CD4-positive, alpha-beta T cell (primary cell): ENCODE measurements around the gene FNBP1. TPM values are rescaled to one million over a fixed set of nuclear protein-coding genes. Genes with fewer than 3 reads are reported as not detected.
A peak's percentile ranks its signal among the peaks of the same experiment; 100 is the strongest.

ENCODE experiments used
- ATAC-seq: fragments of 200-7000 bp; cut with Tn5 transposase; one replicate; pipeline ENCODE4 v1.10.0; 2022; ENCODE audit warnings: mild to moderate bottlenecking; ENCODE audit not compliant: poor library complexity
- CTCF ChIA-PET: fragments of 350-600 bp; sonication (Branson Sonifier 250); formaldehyde crosslinking; loops from one replicate; lab custom pipeline; 2021; ENCODE audit warnings: antibody characterized with exemption, inconsistent platforms; lab: Charles Lee
- POLR2A ChIA-PET: fragments of 350-600 bp; sonication (Branson Sonifier 250); formaldehyde crosslinking; loops from one replicate; lab custom pipeline; 2021; ENCODE audit warnings: antibody characterized with exemption, inconsistent platforms; lab: Charles Lee
- DNase-seq, 14 experiments: peaks; one replicate each; pipeline ENCODE4 v3.0.0-alpha.2; 2013 to 2020; ENCODE audit warnings: mixed read lengths in 2 of 14
- H3K27ac ChIP-seq, 2 donors: one replicate each; pipeline versions ENCODE4 v1.5.1 to v1.7.0; 2013; ENCODE audit warnings: low read length in 2 of 2, low read depth in 1 of 2, mild to moderate bottlenecking in 1 of 2
- H3K27me3 ChIP-seq, 2 experiments: 1 replicate in 1 of 2; 2 replicates in 1 of 2; pipeline versions ENCODE4 v1.6.1 to v1.7.0; 2013; ENCODE audit warnings: low read length in 2 of 2, control low read depth in 1 of 2, mild to moderate bottlenecking in 1 of 2, moderate library complexity in 1 of 2; ENCODE audit not compliant: insufficient read depth in 2 of 2, control insufficient read depth in 1 of 2
- H3K36me3 ChIP-seq: one replicate; pipeline ENCODE4 v1.6.1; 2013; ENCODE audit warnings: low read length, control low read depth; ENCODE audit not compliant: insufficient read depth
- H3K4me1 ChIP-seq: one replicate; pipeline ENCODE4 v1.6.1; 2013; ENCODE audit warnings: low read length, control low read depth; ENCODE audit not compliant: insufficient read depth
- H3K4me3 ChIP-seq: one replicate; pipeline ENCODE4 v1.5.1; 2013; ENCODE audit warnings: mild to moderate bottlenecking, low read length, moderate library complexity
- H3K9me3 ChIP-seq, 2 experiments: 1 replicate in 1 of 2; 2 replicates in 1 of 2; pipeline versions ENCODE4 v1.6.1 to v1.7.0; 2013; ENCODE audit warnings: low read length in 2 of 2, mild to moderate bottlenecking in 2 of 2, control low read depth in 1 of 2, moderate library complexity in 1 of 2; ENCODE audit not compliant: control insufficient read depth in 1 of 2, insufficient read depth in 1 of 2
- H3K27ac Mint-ChIP-seq: one replicate; pipeline ENCODE4 v1.8.0; 2020; ENCODE audit warnings: mixed read lengths
- H3K27me3 Mint-ChIP-seq: one replicate; pipeline ENCODE4 v1.8.0; 2021; ENCODE audit warnings: mixed read lengths
- H3K36me3 Mint-ChIP-seq: one replicate; pipeline ENCODE4 v1.8.0; 2021; ENCODE audit warnings: low read depth, mixed read lengths
- H3K4me1 Mint-ChIP-seq: one replicate; pipeline ENCODE4 v1.8.0; 2021; ENCODE audit warnings: low read depth, mixed read lengths
- H3K4me3 Mint-ChIP-seq: one replicate; pipeline ENCODE4 v1.8.0; 2020; ENCODE audit warnings: mild to moderate bottlenecking, mixed read lengths
- H3K9me3 Mint-ChIP-seq: one replicate; pipeline ENCODE4 v1.8.0; 2020; ENCODE audit warnings: mixed read lengths
- CTCF ChIP-seq: fragments of 200-600 bp; IDR thresholded peaks from one replicate; pipeline ENCODE4 v1.8.0; 2022; ENCODE audit warnings: antibody characterized with exemption, mild to moderate bottlenecking
- intact Hi-C, 2 experiments: fragments of 100-400 bp; cut with DNase I in 1 of 2; cut with micrococcal nuclease in 1 of 2; formaldehyde crosslinking; loops; one replicate each; pipeline versions ENCODE4 v1.15.1 to v1.9.0; 2023 to 2025; cut with DNase I, micrococcal nuclease
- total RNA-seq, 174 experiments: library from RNA in 2 of 174; stranded (reverse) in 2 of 174; gene quantifications; one replicate each; pipeline ENCODE4 v1.2.3 and lab custom pipeline; 2021 to 2026

FNBP1 gene
- total RNA-seq, 2 experiments from 2014 or later = 166 to 181 TPM

GRCh38 chr9:129868872-129869486 is 174.0 kb downstream of the FNBP1 start:
- Mint-ChIP-seq H3K4me3 (peak overlapping the region; percentile 59), H3K9me3 (no peaks in the 10 kb centered on the region), H3K4me1 (peaks cover 75% of the 10 kb centered on the region), H3K27ac (peak overlapping the region; percentile 86), H3K36me3 (peaks cover 66% of the 10 kb centered on the region), H3K27me3 (no peaks in the 10 kb centered on the region)
- Histone ChIP-seq H3K4me3 (peak overlapping the region; percentile 40), H3K27me3 (no peaks in the 10 kb centered on the region), H3K27ac (peak overlapping the region; percentile 93 to 96), H3K9me3 (no peaks in the 10 kb centered on the region), H3K36me3 (peaks cover 47% of the 10 kb centered on the region), H3K4me1 (peaks cover 94% of the 10 kb centered on the region)
- TF ChIP-seq CTCF = no peak
- CTCF ChIA-PET = interaction anchor here (0.7 to 2.1 kb wide), 6 partner anchors 16 to 136 kb away, joined by 3 to 8 read pairs (median 6); partner anchors contain the start of genes C9orf78 and USP20
- intact Hi-C loops = loop anchor here (1.0 to 5.0 kb wide), 5 partner anchors 16 to 47 kb away; partner anchors contain the start of genes C9orf78 (in 1 of the 2), TOR1A (in 1 of the 2) and USP20 (in 1 of the 2)
- POLR2A ChIA-PET = interaction anchor here (0.7 to 3.5 kb wide), 14 partner anchors 10 to 184 kb away, joined by 3 to 33 read pairs (median 6); partner anchors contain the start of genes C9orf78 and USP20
- peak; percentile 87 for ATAC-seq
- DNase-seq = peak; percentile 85 to 98 (median 92)

- Mint-ChIP-seq H3K4me1 (peaks cover 77% of the 10 kb centered on the region), H3K36me3 (peaks cover 65% of the 10 kb centered on the region), H3K27me3 (no peaks in the 10 kb centered on the region), H3K27ac (peak overlapping the region; percentile 86), H3K4me3 (peak overlapping the region; percentile 59), H3K9me3 (no peaks in the 10 kb centered on the region)
- no peak for TF ChIP-seq CTCF
- POLR2A ChIA-PET = interaction anchor here (0.5 to 3.9 kb wide), 13 partner anchors 11 to 185 kb away, joined by 3 to 33 read pairs (median 8); partner anchors contain the start of genes C9orf78 and USP20
- no peak for ATAC-seq
- intact Hi-C loops = loop anchor here (2.0 to 5.0 kb wide), 3 partner anchors 17 to 46 kb away; partner anchors contain the start of gene TOR1A (in 1 of the 2)
- peak in 1 of 14 experiments; percentile 63 for DNase-seq
- H3K4me3 ChIP-seq = peak overlapping the region; percentile 13
- CTCF ChIA-PET = interaction anchor here (0.7 to 2.1 kb wide), 5 partner anchors 17 to 137 kb away, joined by 3 to 8 read pairs (median 7); partner anchors contain the start of genes C9orf78 and USP20
- peak overlapping the region; percentile 93 to 96 for H3K27ac ChIP-seq
- no peaks in the 10 kb centered on the region for H3K27me3 ChIP-seq
- H3K4me1 ChIP-seq = peaks cover 94% of the 10 kb centered on the region
- no peaks in the 10 kb centered on the region for H3K9me3 ChIP-seq
- H3K36me3 ChIP-seq = peaks cover 39% of the 10 kb centered on the region
Measured at GRCh38 chr9:129868023-129868871, 174.7 kb downstream of the FNBP1 start.
